T47D (cell line): ENCODE results near the gene CLEC19A.
A peak's percentile ranks its signal among the peaks of the same experiment; 100 is the strongest.

ENCODE experiments used
- DNase-seq, 2 experiments: peaks; one replicate each; pipeline versions ENCODE4 v3.0.0 to v3.0.0-alpha.2; 2011 to 2012; ENCODE audit warnings: low read depth in 1 of 2, low spot score in 1 of 2
- JUND ChIP-seq: IDR thresholded peaks from 2 replicates; pipeline ENCODE4 v1.6.1; 2012; ENCODE audit warnings: low read depth
- in situ Hi-C: cut with HindIII; loops from 2 replicates; pipeline ENCODE4 v1.10.0; 2016; ENCODE audit warnings: low sequenced_read_pairs, low pct_unique_long_range_greater_than_20kb

CLEC19A gene

DNA sequence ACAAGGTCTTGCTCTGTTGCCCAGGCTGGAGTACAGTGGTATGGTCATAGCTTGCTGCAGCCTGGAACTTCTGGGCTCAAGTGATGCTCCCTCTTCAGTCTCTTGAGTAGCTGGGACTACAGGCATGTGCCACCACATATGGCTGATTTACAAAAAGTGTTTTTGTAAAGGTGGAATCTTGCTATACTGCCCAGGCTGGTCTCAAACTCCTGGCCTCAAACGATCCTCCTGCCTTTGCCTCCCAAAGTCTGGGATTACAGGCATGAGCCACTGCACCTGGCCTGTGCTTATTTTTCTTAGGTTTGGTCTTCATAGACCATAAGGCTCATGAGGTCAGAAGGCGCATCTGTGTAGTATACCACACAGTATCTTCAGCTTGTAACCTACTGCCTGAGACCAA lies 5.3 kb downstream of the CLEC19A start:
- no peak for TF ChIP-seq JUND
- DNase-seq, result no peak
- in situ Hi-C loops, result no loop called here

DNA sequence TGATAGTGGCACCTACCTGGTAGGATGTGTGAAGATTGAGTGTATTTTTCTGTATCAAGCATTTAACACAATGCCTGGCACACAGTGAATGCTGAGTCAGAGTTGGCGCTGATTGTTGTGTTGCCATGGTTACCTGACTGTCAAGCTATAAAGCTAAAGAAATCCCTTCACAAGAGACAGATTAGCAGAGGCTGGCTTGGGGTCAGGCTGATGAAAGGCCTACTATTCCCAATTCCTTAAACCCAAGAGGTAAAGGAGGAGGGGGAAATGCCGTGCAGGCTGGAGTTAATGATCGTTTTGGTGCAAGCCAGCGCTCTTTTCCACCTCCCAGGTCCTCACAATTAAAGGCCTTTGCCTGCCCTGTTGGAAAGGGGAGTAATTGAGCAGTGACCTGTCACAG lies 5.9 kb downstream of the CLEC19A start:
- in situ Hi-C loops, result no loop called here
- no peak for DNase-seq
- TF ChIP-seq JUND, result no peak

DNA sequence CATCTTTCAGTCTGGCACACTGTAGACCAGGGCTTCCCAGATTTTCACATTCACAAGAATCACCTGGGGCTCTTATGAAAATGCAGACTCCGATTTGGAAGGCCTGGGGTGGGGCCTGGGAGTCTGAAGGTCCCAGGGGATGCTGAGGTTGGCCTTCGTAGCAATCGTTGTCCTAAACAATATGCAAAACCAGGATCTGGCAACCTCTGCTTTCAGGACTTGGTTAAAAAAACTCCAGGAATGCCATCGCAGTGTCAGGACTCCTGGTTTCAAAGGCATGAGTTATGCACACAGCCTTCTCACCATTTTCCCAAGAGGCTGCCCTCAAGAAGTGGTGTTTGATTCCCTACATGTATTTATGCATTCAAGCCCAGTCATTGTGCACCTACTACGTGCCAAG lies 6.7 kb downstream of the CLEC19A start:
- in situ Hi-C loops, result no loop called here
- DNase-seq, result no peak
- no peak for TF ChIP-seq JUND

DNA sequence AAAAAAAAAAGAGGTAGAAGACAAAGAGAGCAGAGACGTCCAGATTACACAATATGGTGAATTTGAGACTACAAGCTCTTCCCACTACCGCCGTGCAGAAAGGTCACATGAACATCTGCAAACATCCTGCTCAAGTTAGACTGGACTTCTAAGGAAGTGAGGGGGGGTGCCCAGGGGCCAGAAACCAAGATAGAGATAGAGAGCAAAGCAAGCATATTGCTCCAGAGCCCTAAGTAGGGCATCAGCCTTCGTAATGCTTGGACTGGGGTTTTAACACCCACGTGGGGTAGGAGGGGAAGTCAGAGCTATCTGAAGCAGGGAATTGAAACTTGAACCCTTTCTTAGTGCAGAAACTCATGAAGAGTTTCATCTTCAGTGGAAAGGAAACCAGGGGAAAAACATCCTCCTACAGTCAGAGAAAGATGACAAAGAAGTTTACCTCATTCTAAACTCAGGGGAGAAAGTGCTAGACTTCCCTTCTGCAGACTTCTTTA lies 8.7 kb downstream of the CLEC19A start:
- DNase-seq, result peak in 1 of 2 experiments; percentile 40
- TF ChIP-seq JUND, result no peak
- in situ Hi-C loops, result no loop called here

DNA sequence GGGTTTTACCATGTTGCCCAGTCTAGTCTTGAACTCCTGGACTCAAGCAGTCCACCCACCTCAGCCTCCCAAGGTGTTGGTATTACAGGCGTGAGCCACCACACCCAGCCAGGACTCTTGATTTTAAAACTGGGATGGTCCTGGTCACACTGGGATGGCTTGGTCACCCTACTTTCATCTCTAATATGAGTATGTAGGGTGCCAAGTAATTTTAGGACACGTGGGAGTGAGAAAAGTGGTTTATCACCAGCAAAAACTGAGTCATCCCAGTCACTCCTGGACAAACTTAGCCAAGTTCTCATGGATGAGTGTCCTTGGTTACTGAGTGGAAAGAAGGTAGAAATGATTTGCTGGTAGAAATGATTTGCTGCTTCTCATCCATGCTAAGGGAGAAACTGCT lies 9.9 kb downstream of the CLEC19A start:
- no peak for TF ChIP-seq JUND
- DNase-seq, result no peak
- in situ Hi-C loops, result no loop called here

DNA sequence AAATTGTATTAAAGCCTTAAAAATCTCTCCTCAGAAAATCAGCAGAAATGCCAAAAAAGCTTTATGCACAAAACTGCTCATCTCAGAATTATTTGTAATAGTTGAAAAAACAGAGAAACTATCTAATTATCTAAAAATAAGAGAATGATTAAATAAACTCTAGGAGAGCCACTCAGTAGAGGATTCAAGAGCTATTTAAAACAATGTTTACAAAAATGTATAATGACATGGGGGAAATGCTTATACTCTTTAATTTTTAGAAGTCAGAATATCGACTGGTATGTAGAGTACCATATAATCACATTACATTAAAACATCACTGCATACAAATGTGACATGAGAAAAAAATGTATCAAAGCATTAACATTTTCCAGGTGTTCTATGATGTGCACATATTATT lies 11.9 kb downstream of the CLEC19A start:
- no peak for TF ChIP-seq JUND
- in situ Hi-C loops, result no loop called here
- DNase-seq, result no peak

DNA sequence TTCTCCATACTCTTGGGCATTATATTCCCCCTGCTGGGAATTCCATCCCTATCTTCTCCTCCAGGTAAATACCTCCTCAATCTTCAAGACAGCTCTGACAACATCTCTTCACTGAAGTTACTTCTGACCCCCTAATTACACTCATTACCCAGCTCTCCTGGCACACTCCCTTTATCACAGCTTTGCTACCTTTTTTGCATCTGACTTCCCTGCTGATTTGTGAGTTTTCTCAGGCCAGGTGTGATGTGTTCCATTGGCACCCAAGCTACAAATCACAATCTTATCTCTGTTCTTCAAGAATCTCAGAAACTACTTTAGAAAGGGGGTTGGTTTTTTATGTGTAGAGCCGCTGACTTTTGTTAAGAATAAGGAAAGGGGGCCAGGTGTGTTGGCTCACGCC lies 14.0 kb downstream of the CLEC19A start:
- in situ Hi-C loops, result no loop called here
- TF ChIP-seq JUND, result no peak
- no peak for DNase-seq

DNA sequence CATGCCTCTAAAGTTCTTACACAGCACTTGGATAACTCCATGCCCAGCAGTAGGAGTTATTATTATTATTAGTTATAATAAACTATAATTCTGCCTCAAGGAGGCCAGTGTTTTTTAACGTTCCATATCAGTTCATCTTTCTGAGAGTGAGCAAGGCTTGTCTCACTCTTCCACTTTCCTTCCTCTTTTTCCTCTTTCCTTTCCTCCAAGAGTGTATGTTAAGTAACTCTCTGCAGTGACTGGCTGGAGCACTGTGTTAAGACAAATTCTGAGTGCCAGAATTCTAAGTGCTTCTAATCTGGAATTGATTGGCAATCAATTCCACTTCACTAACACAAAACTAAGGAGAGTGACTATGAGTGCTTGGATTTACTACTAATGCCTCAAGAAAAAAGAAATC lies 16.4 kb downstream of the CLEC19A start:
- no peak for TF ChIP-seq JUND
- in situ Hi-C loops, result no loop called here
- no peak for DNase-seq

DNA sequence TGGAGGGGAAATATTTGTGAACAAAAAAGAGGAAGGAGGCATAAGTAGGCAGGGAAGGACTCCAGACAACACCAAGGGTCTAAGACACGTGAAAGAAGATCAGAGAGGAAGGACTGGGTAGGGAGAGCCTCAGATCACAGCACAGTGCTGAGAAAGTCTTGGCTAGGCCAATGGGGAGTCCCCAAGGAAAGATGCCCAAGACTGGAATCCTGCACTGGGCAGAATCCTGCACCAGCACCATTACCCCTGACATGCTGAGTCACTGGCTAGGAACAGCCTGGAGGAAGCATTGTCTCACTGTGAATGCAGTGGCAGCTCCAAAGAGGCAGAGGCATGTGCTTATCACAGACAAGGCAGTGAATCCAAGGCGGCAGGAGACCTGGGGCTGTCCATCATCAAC lies 19.2 kb downstream of the CLEC19A start:
- in situ Hi-C loops, result no loop called here
- peak in 1 of 2 experiments; percentile 18 for DNase-seq

DNA sequence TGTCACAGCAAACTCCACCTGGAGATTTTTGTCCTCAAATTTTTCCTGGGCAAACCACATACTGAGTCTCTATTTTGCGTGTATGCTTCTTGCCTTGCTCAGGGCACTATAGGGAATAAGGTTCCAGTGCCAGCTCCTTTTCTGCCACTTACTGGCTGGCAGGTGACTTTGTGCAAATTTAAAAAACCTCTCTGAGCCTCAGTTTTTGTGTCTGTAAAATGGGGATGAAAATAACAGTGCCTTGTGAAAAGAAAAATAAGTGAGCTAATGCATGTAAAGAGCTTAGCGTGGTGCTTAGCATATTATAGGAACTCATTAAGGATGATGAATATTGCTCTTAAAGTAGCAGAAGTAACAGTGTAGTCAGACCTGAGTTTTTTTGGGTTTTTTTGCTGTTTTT lies 19.9 kb downstream of the CLEC19A start:
- DNase-seq, result no peak
- no peak for TF ChIP-seq JUND
- in situ Hi-C loops, result no loop called here

More for the DNA sequence above, 19.2 kb downstream of the CLEC19A start:
- no peak for TF ChIP-seq JUND

DNA sequence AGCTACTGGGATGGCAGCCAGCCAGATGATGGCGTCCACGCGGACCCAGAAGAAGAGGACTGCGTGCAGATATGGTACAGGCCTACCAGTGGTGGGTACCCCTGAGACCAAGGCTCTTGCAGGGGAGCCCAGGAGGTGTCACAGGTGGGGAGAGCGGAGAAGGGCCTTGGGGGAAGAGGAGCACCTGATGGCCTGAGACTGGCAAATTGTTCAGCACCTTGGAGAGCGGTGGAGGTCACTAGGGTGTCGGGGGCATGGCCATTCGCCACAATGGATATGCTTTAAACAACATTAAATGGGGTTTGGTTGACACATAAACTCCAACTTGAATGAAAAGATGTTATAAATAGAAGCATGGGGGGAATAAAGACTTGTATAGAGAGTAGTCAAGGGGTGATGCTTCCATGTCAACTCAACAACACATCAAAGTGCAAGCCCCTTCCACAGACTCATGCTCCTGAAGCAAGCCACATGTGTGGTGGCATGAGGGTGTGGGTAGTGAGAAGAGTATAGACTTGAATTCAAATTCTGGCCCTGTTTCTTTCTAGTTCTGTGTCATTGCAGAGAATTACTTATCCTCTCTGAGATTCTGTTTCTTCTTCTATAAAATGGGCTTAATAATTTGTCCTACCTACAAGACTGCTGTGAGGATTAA lies 22.2 kb downstream of the CLEC19A start:
- in situ Hi-C loops, result no loop called here
- DNase-seq, result peak in 1 of 2 experiments; percentile 58
- TF ChIP-seq JUND, result no peak

DNA sequence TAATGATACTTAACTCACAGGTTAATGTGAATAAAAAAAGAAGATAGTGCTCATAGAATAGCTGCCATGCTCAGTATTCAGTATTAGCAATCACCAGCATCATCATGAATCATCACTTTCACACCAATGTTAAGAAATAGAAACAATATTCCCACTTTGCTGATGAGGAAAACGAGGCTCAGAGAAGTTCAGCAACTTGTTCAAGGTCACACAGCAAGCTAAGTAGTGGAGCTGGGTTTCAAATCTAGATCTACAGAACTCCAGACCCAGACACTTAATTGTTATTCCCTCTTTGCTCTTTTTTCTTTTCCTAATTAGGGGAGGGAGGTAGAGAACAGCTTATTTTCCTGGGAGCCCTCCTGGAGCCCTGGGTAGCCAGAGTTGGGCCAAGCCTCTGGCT lies 22.9 kb downstream of the CLEC19A start:
- in situ Hi-C loops, result no loop called here
- TF ChIP-seq JUND, result no peak
- DNase-seq, result no peak

DNA sequence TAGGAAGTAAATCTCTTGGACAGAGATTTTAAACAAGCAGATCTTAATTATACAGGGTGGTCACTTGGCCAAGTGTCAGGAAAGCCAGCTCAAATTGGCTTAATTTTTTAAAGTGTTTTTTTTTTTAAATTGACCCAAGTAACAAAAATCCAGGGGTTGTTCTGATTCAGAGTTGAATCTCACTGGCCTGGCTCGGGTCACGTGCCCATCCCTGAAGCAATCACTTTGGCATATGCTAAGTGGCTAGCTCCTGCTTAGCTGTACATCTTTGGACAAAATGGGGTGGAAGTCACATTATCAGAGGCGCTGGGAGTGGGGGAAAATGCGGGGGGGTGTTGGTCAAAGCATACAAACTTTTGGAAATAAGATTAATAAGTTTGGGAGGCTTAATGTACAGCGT lies 23.6 kb downstream of the CLEC19A start:
- no peak for TF ChIP-seq JUND
- in situ Hi-C loops, result no loop called here
- DNase-seq, result no peak
